ENCODE results near the gene IDI1.

The IDI1 gene

GRCh38 chr10:996031-996430 is 52.9 kb downstream of the IDI1 start:
- no peak for DNase-seq (ENCODE audit: low read depth in 4 of 4, low spot score in 1 of 4)

- DNase-seq (ENCODE audit: low read depth in 4 of 4, low spot score in 1 of 4): no peak
Observed at GRCh38 chr10:995559-995926, 53.4 kb downstream of the IDI1 start.

GRCh38 chr10:994836-995558 is 53.9 kb downstream of the IDI1 start:
- no peak for DNase-seq (ENCODE audit: low read depth in 4 of 4, low spot score in 1 of 4)

- no peak for DNase-seq (ENCODE audit: low read depth in 4 of 4, low spot score in 1 of 4)
Observed at GRCh38 chr10:992871-993270, 56.0 kb downstream of the IDI1 start.

- no peak for DNase-seq (ENCODE audit: low read depth in 4 of 4, low spot score in 1 of 4)
Observed at GRCh38 chr10:992467-992866, 56.5 kb downstream of the IDI1 start.

GRCh38 chr10:990808-991207 is 58.1 kb downstream of the IDI1 start:
- no peak for DNase-seq (ENCODE audit: low read depth in 4 of 4, low spot score in 1 of 4)
